ENCODE measurements around the gene AFAP1. TPM values are rescaled to one million over a fixed set of nuclear protein-coding genes. Genes with fewer than 3 reads are reported as not detected.
A peak's percentile ranks its signal among the peaks of the same experiment; 100 is the strongest.
"Not testable (repeated sequence)": the region's sequence is repeated elsewhere in the genome, so short reads cannot be mapped to it uniquely, and the experiment has no call there.

The AFAP1 gene
- total and polyA plus RNA-seq, 2 donors from 2014 or later, result 2.6 to 26.3 TPM

GRCh38 chr4:7922466-7922865, 17.2 kb downstream of the AFAP1 start:
- Histone ChIP-seq H3K9ac (ENCODE audit: low read length in 3 of 3) (no peak overlapping the region), H3K4me3 (ENCODE audit: low read length in 3 of 3) (no peak overlapping the region), H3K4me1 (ENCODE audit: control insufficient read depth in 2 of 3, insufficient read depth in 2 of 3, low read depth in 1 of 3, low read length in 3 of 3) (peaks cover 0 to 4% (median 0%) of the 10 kb centered on the region in 3 donors), H3K36me3 (ENCODE audit: control insufficient read depth in 2 of 3, insufficient read depth in 3 of 3, low read length in 3 of 3) (no peaks in the 10 kb centered on the region), H3K27me3 (ENCODE audit: control insufficient read depth, insufficient read depth, low read length) (no peaks in the 10 kb centered on the region), H3K27ac (ENCODE audit: low read depth in 2 of 2, low read length in 2 of 2) (no peak overlapping the region), H3K9me3 (ENCODE audit: control insufficient read depth in 2 of 3, insufficient read depth in 1 of 3, low read length in 3 of 3) (no peaks in the 10 kb centered on the region)
- intact Hi-C loops (cut with DNase I), result no loop called here
- no peak for FAIRE-seq
- TF ChIP-seq CTCF (IDR thresholded peaks at IDR 0.05; ENCODE audit: borderline replicate concordance, extremely low read depth, insufficient read depth), result no peak
- DNase-seq, result peak in 1 of 5 donors; percentile 11

- no peaks in the 10 kb centered on the region for H3K27me3 ChIP-seq (ENCODE audit: control insufficient read depth, insufficient read depth, low read length)
- H3K9me3 ChIP-seq (ENCODE audit: control insufficient read depth in 2 of 3, insufficient read depth in 1 of 3, low read length in 3 of 3), result no peaks in the 10 kb centered on the region
- H3K4me1 ChIP-seq (ENCODE audit: control insufficient read depth in 2 of 3, insufficient read depth in 2 of 3, low read depth in 1 of 3, low read length in 3 of 3), result no peaks in the 10 kb centered on the region
- DNase-seq (no peak), FAIRE-seq (no peak)
- no peak overlapping the region for H3K4me3 ChIP-seq (ENCODE audit: low read length in 3 of 3)
- no peak overlapping the region for H3K27ac ChIP-seq (ENCODE audit: low read depth in 2 of 2, low read length in 2 of 2)
- intact Hi-C loops (cut with DNase I), result no loop called here
- H3K9ac ChIP-seq (ENCODE audit: low read length in 3 of 3), result no peak overlapping the region
- no peaks in the 10 kb centered on the region for H3K36me3 ChIP-seq (ENCODE audit: control insufficient read depth in 2 of 3, insufficient read depth in 3 of 3, low read length in 3 of 3)
- TF ChIP-seq CTCF (IDR thresholded peaks at IDR 0.05; ENCODE audit: borderline replicate concordance, extremely low read depth, insufficient read depth), result no peak
These were observed 20.7 kb downstream of the AFAP1 start for GRCh38 chr4:7918981-7919380.

GRCh38 chr4:7918187-7918586, 21.5 kb downstream of the AFAP1 start:
- H3K9ac ChIP-seq (ENCODE audit: low read length in 3 of 3); H3K36me3 ChIP-seq (ENCODE audit: control insufficient read depth in 2 of 3, insufficient read depth in 3 of 3, low read length in 3 of 3); H3K9me3 ChIP-seq (ENCODE audit: control insufficient read depth in 2 of 3, insufficient read depth in 1 of 3, low read length in 3 of 3); intact Hi-C loops (cut with DNase I); DNase-seq; H3K4me1 ChIP-seq (ENCODE audit: control insufficient read depth in 2 of 3, insufficient read depth in 2 of 3, low read depth in 1 of 3, low read length in 3 of 3); FAIRE-seq; H3K4me3 ChIP-seq (ENCODE audit: low read length in 3 of 3); H3K27me3 ChIP-seq (ENCODE audit: control insufficient read depth, insufficient read depth, low read length); H3K27ac ChIP-seq (ENCODE audit: low read depth in 2 of 2, low read length in 2 of 2): not testable (repeated sequence)

- no peak for DNase-seq
- no peak for TF ChIP-seq CTCF (IDR thresholded peaks at IDR 0.05; ENCODE audit: borderline replicate concordance, extremely low read depth, insufficient read depth)
- intact Hi-C loops (cut with DNase I), result no loop called here
- H3K9ac ChIP-seq (ENCODE audit: low read length in 3 of 3), result no peak overlapping the region
- H3K4me3 ChIP-seq (ENCODE audit: low read length in 3 of 3), result no peak overlapping the region
- no peaks in the 10 kb centered on the region for H3K36me3 ChIP-seq (ENCODE audit: control insufficient read depth in 2 of 3, insufficient read depth in 3 of 3, low read length in 3 of 3)
- H3K27me3 ChIP-seq (ENCODE audit: control insufficient read depth, insufficient read depth, low read length), result no peaks in the 10 kb centered on the region
- no peak for FAIRE-seq
- H3K4me1 ChIP-seq (ENCODE audit: control insufficient read depth in 2 of 3, insufficient read depth in 2 of 3, low read depth in 1 of 3, low read length in 3 of 3), result no peaks in the 10 kb centered on the region
- H3K27ac ChIP-seq (ENCODE audit: low read depth in 2 of 2, low read length in 2 of 2), result no peak overlapping the region
- no peaks in the 10 kb centered on the region for H3K9me3 ChIP-seq (ENCODE audit: control insufficient read depth in 2 of 3, insufficient read depth in 1 of 3, low read length in 3 of 3)
These were observed 22.0 kb downstream of the AFAP1 start for GRCh38 chr4:7917669-7918068.

Data from kidney (tissue), 14 donors.